Left ventricle myocardium superior (tissue), 1 donor: Measurements from ENCODE around the gene YWHAB. TPM values are rescaled to one million over a fixed set of nuclear protein-coding genes. Genes with fewer than 3 reads are reported as not detected.
A peak's percentile ranks its signal among the peaks of the same experiment; 100 is the strongest.

Experiments
- ATAC-seq: fragments of 200-7000 bp; cut with Tn5 transposase; one replicate; pipeline ENCODE4 v1.9.1; 2020; ENCODE audit warnings: mild to moderate bottlenecking, moderate library complexity
- DNase-seq: peaks from one replicate; pipeline ENCODE4 v3.0.0-alpha.2; 2020
- intact Hi-C: fragments of 100-400 bp; cut with micrococcal nuclease; formaldehyde crosslinking; loops from one replicate; pipeline ENCODE4 v1.11.0; 2022
- total RNA-seq: library from RNA; stranded (reverse); fragmentation: NEBNext Ultra II Directional; extraction: Animal tissue kit (Norgen Biotek cat#: 25700); gene quantifications from one replicate; pipeline ENCODE4 v1.2.1, GENCODE V29; 2021
- donor health status: DM: no; HTN: yes; CAD: no; lungs with severe emphysema.

Gene YWHAB
- total RNA-seq, 1 donor from 2014 or later: 108 TPM

- DNase-seq: no peak
- intact Hi-C loops: no loop called here
- no peak for ATAC-seq
Measured at GRCh38 chr20:44941120-44941691, 55.7 kb downstream of the YWHAB start.

- ATAC-seq (peak; percentile 31), DNase-seq (no peak)
- intact Hi-C loops: no loop called here
Measured at GRCh38 chr20:44942264-44942973, 56.9 kb downstream of the YWHAB start.

- DNase-seq: no peak
- ATAC-seq: no peak
- intact Hi-C loops: no loop called here
Measured at GRCh38 chr20:44943828-44944227, 58.3 kb downstream of the YWHAB start.

GRCh38 chr20:44945261-44945660 is 59.8 kb downstream of the YWHAB start:
- DNase-seq (no peak), ATAC-seq (peak; percentile 77)
- intact Hi-C loops: no loop called here

GRCh38 chr20:44946271-44946852 is 60.9 kb downstream of the YWHAB start:
- ATAC-seq (no peak), DNase-seq (no peak)
- intact Hi-C loops: no loop called here

GRCh38 chr20:44948107-44948506 is 62.6 kb downstream of the YWHAB start:
- no peak for ATAC-seq
- intact Hi-C loops: no loop called here
- no peak for DNase-seq

- intact Hi-C loops: no loop called here
- DNase-seq (no peak), ATAC-seq (no peak)
Measured at GRCh38 chr20:44948513-44948912, 63.0 kb downstream of the YWHAB start.

GRCh38 chr20:44950368-44950767 is 64.9 kb downstream of the YWHAB start:
- no peak for ATAC-seq
- intact Hi-C loops: no loop called here
- no peak for DNase-seq

GRCh38 chr20:44952731-44953130 is 67.2 kb downstream of the YWHAB start:
- intact Hi-C loops: no loop called here
- DNase-seq (no peak), ATAC-seq (no peak)

- ATAC-seq: no peak
- DNase-seq: no peak
- intact Hi-C loops: no loop called here
Measured at GRCh38 chr20:44954211-44954610, 68.7 kb downstream of the YWHAB start.

- intact Hi-C loops: no loop called here
- ATAC-seq (no peak), DNase-seq (no peak)
Measured at GRCh38 chr20:44955270-44955669, 69.8 kb downstream of the YWHAB start.

GRCh38 chr20:44956410-44956809 is 70.9 kb downstream of the YWHAB start:
- DNase-seq: no peak
- intact Hi-C loops: no loop called here
- ATAC-seq: no peak

Other genes with a start within 250 kb of the YWHAB start
- gene ADA, start 234.0 kb upstream of the YWHAB start, total RNA-seq: 8.5 TPM
- 19.5 TPM for gene CCN5, start 170.3 kb upstream of the YWHAB start, total RNA-seq
- 0.25 TPM for gene KCNK15, start 139.8 kb upstream of the YWHAB start, total RNA-seq
- 0.12 TPM for gene RIMS4, start 75.2 kb upstream of the YWHAB start, total RNA-seq
- 2.7 TPM for gene PABPC1L, start 24.4 kb downstream of the YWHAB start, total RNA-seq
- 9.6 TPM for gene TOMM34, start 74.7 kb downstream of the YWHAB start, total RNA-seq
- gene STK4, start 80.8 kb downstream of the YWHAB start, total RNA-seq: 9.3 TPM
- gene KCNS1, start 215.4 kb downstream of the YWHAB start, total RNA-seq: not detected
- not detected for gene WFDC5, start 229.5 kb downstream of the YWHAB start, total RNA-seq
- gene WFDC12, start 238.8 kb downstream of the YWHAB start, total RNA-seq: not detected